AG09309 (cell line): Measurements from ENCODE around the gene MADCAM1.

Experiments
- DNase-seq: peaks from one replicate; pipeline ENCODE4 v3.0.0-alpha.2; 2010; ENCODE audit warnings: low read depth
- H3K4me3 ChIP-seq: 2 replicates; pipeline ENCODE4 v1.5.1; 2011; ENCODE audit warnings: mild to moderate bottlenecking, low read depth, low read length, moderate library complexity; ENCODE audit not compliant: control insufficient read depth
- CTCF ChIP-seq: IDR thresholded peaks from 2 replicates; pipeline ENCODE4 v1.5.1; 2011; ENCODE audit warnings: mild to moderate bottlenecking, low read depth, low read length, inconsistent platforms; ENCODE audit not compliant: insufficient read depth, control insufficient read depth; ENCODE audit errors: missing control alignments

MADCAM1 gene

GRCh38 chr19:465056-465816 lies 31.1 kb upstream of the MADCAM1 start:
- TF ChIP-seq CTCF, result no peak
- no peak overlapping the region for H3K4me3 ChIP-seq
- DNase-seq, result no peak

- H3K4me3 ChIP-seq, result no peak overlapping the region
- no peak for TF ChIP-seq CTCF
- DNase-seq, result no peak
Observed at GRCh38 chr19:467554-467953, 28.7 kb upstream of the MADCAM1 start.

GRCh38 chr19:468587-469256 lies 27.6 kb upstream of the MADCAM1 start:
- no peak overlapping the region for H3K4me3 ChIP-seq
- DNase-seq, result no peak
- no peak for TF ChIP-seq CTCF

GRCh38 chr19:469833-470232 lies 26.5 kb upstream of the MADCAM1 start:
- H3K4me3 ChIP-seq, result no peak overlapping the region
- no peak for TF ChIP-seq CTCF
- no peak for DNase-seq

- no peak overlapping the region for H3K4me3 ChIP-seq
- TF ChIP-seq CTCF, result no peak
- DNase-seq, result no peak
Observed at GRCh38 chr19:470701-471100, 25.6 kb upstream of the MADCAM1 start.

- DNase-seq, result no peak
- no peak for TF ChIP-seq CTCF
- no peak overlapping the region for H3K4me3 ChIP-seq
Observed at GRCh38 chr19:472005-472858, 24.1 kb upstream of the MADCAM1 start.
